ENCODE data around the gene MTMR3. TPM values are rescaled to one million over a fixed set of nuclear protein-coding genes. Genes with fewer than 3 reads are reported as not detected.
A peak's percentile ranks its signal among the peaks of the same experiment; 100 is the strongest.

The MTMR3 gene
- polyA plus RNA-seq, 1 of the 3 experiments (the other 2 are of a cell fraction) = 20.4 TPM

GRCh38 chr22:29882716-29883044 is 294 bp upstream of the MTMR3 start:
- Histone ChIP-seq H3F3A (replicated peaks; ENCODE audit: insufficient read depth) (peaks cover 2% of the 10 kb centered on the region), H3K4me2 (no peak overlapping the region), H3K4me1 (ENCODE audit: control insufficient read depth in 1 of 2, insufficient read depth in 2 of 2, low read depth in 1 of 2, low read length in 1 of 2) (peaks cover 5 to 16% of the 10 kb centered on the region in 2 experiments; a peak in 3 of 4 replicates), H3K9me3 (no peaks in the 10 kb centered on the region), H3K9ac (no peak overlapping the region), H4K20me1 (ENCODE audit: insufficient read depth) (peaks cover 33% of the 10 kb centered on the region), H3K9me2 (no peaks in the 10 kb centered on the region), H3K27ac (ENCODE audit: low read depth in 2 of 2, low read length in 1 of 2) (no peak overlapping the region; a peak in 1 of 4 replicates), H3K27me3 (ENCODE audit: insufficient read depth) (no peaks in the 10 kb centered on the region), H3K79me2 (ENCODE audit: insufficient read depth) (peaks cover 42% of the 10 kb centered on the region), H3K36me3 (replicated peaks in 1 of 2; ENCODE audit: control insufficient read depth in 1 of 2, insufficient read depth in 2 of 2, low read length in 1 of 2) (peaks cover 0 to 8% of the 10 kb centered on the region in 2 experiments), H3K4me3 (ENCODE audit: low read depth in 2 of 2, low read length in 1 of 2) (peak overlapping the region; percentile 7 to 89; a peak in 2 of 4 replicates), H2AFZ (ENCODE audit: low read depth) (no peak overlapping the region)
- no peak for DNase-seq
- TF ChIP-seq RXRA (IDR thresholded peaks at IDR 0.05; ENCODE audit: borderline replicate concordance, low read depth) (no peak), MXI1 (IDR thresholded peaks at IDR 0.05; ENCODE audit: low read depth, low read length) (no peak), IRF3 (IDR thresholded peaks at IDR 0.05; ENCODE audit: low read depth, low read length) (no peak), YY1 (IDR thresholded peaks at IDR 0.05; ENCODE audit: low read depth) (no peak), PBX3 (IDR thresholded peaks at IDR 0.05) (no peak), USF2 (IDR thresholded peaks at IDR 0.05; ENCODE audit: borderline replicate concordance, low read depth, low read length) (no peak), NRF1 (IDR thresholded peaks at IDR 0.05; ENCODE audit: low read depth, low read length) (no peak), POLR2AphosphoS5 (IDR thresholded peaks at IDR 0.05; ENCODE audit: low read depth, low read length) (no peak), MAX (IDR thresholded peaks at IDR 0.05; ENCODE audit: low read depth) (no peak), TEAD4 (IDR thresholded peaks at IDR 0.05; ENCODE audit: borderline replicate concordance, insufficient read depth) (no peak), RFX5 (IDR thresholded peaks at IDR 0.05; ENCODE audit: low read length) (no peak), REST (IDR thresholded peaks at IDR 0.05; ENCODE audit: low read depth, low read length) (no peak), SMC3 (IDR thresholded peaks at IDR 0.05; ENCODE audit: low read depth, low read length) (no peak), JUND (IDR thresholded peaks at IDR 0.05) (no peak), RAD21 (IDR thresholded peaks at IDR 0.05; ENCODE audit: low read length) (no peak), GABPA (IDR thresholded peaks at IDR 0.05; ENCODE audit: low read depth) (no peak)
- ChIA-PET POLR2A (no interaction called here), CTCF (interaction anchor here (0.6 to 1.5 kb wide), 7 partner anchors 9 to 206 kb away, joined by 3 to 6 read pairs (median 4); no protein-coding TSS in a partner anchor)
- 5% methylated on average over 5 of the region's 5 CpGs for WGBS (ENCODE audit: low lambda C conversion rate)
